HG02840 (cell line): ENCODE results near the gene SMIM38.

Source experiments
- ATAC-seq: cut with Tn5 transposase; IDR thresholded peaks from one replicate; pipeline ENCODE4 v1.9.1; 2021; ENCODE audit warnings: mild to moderate bottlenecking, moderate library complexity, moderate number of reproducible peaks; ENCODE audit not compliant: unreplicated experiment, low FRiP score

SMIM38 gene

DNA sequence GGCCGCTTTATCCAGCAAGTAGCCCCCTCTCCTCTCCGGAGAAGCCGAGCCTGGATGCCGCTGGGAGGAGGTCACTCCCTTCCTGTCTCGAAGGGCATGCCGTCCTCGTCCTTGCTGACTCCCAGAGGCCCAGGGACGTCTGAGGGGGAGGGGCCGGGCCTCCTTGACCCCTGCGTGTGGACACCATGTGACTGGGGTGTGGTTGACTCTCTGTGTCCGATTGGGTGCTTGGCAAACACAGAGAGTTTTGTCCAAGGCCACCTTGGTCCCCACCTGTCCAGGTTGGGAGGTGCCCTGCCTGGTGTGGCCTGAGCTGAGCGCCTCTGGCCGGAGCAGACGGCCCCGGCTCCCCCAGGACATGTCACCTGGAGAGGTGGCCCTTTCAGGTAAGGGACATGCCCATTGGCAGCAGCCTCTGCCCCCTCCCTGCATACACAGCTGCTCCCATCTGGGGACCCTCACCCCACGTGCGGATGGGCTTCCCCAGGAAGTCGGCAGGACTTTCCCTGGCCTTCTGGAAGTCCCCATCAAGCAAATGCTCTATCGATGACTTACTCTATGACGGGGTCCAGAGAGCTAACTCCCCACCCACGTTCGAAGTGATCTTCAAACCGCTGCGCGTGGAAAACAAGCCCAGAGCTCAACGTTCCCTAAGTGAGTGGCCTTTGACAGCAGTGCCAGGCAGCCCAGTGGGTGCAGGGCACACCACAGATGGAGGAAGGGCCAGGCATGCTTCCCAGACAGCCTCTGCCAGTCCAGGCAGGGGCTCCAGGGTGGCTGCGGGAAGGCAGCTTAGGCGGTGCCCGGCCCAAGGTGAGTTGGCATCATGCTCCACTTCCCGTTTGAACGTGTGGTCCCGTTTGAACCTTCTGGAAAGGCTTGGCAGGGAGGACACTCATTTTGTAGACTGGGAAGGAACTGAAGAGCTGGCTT, at the start of gene SMIM38:
SMIM38 (plus strand) TSS at position 634 of the 933 bp plus-strand sequence. CDS start 1,912 bp downstream, outside the sequence.
- ATAC-seq = no peak

DNA sequence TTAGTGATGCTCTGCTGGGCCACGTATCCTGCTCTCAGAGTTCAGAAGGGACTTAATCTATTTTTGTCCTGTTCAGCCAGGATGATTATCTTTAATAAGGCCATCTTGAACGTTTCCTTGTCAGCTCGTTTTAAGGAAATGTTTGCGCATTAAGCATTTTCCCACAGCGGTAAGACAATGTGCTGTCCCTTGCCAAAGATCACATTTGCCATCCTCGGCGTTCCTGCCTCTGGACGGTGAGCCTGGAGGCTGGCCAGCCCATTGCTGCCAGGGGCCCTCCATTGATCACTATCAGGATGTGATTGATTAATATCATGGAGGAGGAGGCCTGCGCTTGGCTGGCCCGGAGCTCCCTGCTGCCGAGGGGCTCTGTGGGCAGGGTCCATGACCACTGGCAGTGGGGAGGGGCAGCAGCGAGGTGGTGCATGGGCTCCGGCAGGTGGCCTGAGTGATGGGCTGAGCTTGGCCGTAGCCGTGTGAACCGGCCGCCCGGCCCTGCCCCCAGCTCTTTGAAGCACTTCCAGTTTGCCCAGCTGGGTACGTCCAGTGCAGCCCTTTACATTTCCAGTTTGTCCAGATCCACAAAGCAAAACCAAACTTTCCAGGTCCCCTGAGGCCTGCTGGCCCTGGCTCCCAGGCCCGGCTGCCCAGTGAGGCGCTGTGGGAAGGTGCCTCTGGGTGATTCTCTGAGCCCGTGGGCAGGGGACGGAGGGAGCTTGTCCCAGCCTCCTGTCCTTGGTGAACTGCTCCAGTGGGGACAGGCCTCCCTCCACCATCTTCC, 49.5 kb upstream of the SMIM38 start:
- no peak for ATAC-seq

DNA sequence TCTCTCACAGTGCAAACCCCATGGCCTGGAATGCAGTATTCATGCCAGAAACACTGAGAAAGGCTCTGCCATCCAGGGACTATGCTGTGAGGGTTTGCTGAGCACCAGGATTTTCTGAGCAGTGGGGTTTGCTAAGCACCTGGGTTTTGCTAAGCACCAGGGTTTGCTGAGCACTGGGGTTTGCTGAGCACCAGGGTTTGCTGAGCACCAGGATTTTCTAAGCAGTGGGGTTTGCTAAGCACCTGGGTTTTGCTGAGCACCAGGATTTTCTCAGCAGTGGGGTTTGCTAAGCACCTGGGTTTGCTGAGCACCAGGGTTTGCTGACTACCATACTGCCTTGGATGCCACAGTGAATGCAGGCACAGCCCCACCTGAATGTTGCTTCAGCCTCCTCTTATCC, 48.3 kb upstream of the SMIM38 start:
- no peak for ATAC-seq

DNA sequence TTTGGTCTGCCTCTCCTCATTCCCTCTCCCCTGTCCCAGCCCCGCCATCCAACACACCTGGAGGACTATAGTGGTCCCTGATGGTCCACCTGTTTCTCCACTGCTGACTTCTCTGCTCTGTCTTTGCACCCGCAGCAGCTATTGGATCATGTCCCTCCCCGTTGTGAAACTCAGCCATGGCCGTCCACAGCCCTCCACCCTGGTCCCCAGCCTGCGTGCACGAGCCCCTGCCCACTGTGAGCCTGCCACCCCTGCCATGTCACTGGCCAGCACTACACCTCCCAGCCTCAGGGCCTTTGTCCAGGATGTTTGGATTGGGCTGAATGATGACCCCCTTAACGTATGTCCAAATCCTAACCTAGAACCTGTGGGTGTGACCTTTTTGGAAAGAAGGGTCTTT, 47.7 kb upstream of the SMIM38 start:
- ATAC-seq = no peak

DNA sequence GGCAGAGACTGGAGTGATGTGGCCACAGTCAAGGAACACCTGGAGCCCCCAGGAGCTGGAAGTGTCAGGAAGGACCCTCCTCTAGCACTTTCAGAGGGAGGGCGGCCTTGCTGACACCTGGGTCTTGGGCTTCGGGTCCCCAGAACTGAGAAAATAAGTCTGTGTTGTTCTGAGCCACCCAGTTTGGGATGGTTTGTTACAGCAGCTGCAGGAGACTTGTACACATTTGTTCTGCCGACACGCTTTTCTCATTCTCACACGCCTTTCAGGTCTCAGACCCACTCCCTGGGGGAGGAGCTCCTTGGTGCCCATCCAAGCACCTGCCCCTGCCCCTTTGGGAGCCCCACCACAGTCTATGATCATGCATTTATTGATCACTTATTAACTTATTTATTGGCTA, 47.2 kb upstream of the SMIM38 start:
- no peak for ATAC-seq

DNA sequence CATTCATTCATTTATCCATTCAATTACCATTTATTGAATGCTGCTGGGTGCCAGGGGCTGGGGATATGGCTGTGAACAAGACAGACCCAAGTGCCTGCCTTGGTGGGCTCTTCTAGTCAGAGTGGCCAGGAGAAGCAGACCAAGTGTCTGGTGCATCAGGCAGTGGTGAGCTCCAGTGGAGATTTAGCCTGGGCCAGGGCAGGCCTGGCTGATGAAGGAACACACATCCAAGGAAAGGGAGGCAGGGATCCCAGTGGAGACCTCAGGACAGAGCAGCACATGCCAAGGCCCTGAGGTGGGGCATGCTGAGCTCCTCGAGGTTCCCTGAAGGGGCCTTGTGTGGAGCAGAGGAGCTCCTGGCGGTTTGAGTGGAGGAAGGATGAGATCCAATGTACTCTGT, 46.6 kb upstream of the SMIM38 start:
- ATAC-seq = no peak

DNA sequence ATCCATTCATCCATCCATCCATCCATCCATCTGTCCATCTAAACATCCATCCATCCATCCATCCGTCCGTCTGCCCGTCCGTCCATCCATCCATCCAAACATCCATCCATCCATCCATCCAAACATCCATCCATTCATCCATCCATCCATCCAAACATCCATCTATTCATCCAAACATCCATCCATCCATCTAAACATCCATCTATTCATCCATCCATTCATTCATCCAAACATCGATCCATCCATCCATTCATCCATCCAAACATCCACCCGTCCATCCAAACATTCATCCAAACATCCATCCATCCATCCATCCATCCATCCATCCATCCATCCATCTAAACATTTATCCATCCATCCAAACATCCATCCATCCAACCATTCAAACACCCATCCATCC, 45.3 kb upstream of the SMIM38 start:
- ATAC-seq = no peak

DNA sequence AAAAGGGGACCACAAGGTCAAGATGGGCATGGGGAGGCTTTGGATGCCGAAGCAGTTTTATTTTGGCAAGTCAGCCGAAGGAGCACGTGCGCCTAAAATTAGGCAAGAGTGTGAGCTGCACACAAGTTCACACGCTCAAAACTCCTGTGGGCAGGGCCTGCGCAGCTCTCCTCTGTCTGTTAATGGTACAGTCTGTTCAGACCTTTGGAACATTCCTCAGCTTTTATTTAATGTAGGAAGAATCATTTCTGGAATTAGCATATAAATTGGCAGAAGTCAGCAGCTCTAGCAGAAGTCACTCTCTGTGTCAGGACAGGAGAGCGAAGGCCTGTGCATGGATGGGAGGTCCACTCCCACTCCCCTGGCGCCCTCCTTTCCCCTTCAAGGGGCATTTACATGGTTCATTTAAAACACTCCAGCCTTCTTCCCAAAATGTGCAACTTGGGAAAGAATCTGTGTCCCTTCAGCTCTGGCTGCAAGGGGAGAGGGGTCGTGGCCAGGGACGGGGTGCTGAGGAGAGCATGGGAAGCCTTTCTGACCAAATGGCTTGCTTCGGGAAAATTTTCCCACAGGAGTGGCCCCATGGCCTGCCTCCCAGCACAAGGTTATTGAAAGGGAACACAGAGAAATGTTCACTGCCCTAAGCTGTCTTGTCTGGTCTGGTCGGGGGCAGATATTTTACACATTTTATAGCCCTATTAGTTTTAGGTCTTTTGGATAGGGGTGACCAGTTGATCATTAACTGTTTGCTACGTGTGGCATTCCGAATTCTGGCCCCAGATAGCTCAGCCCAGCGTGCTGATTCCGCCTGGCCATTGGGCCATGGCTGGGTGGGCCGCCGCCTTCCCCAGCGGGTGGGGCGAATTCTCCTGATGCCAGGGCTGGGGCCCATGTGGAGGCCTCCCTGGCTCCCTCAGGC, 43.9 kb upstream of the SMIM38 start:
- ATAC-seq = no peak

DNA sequence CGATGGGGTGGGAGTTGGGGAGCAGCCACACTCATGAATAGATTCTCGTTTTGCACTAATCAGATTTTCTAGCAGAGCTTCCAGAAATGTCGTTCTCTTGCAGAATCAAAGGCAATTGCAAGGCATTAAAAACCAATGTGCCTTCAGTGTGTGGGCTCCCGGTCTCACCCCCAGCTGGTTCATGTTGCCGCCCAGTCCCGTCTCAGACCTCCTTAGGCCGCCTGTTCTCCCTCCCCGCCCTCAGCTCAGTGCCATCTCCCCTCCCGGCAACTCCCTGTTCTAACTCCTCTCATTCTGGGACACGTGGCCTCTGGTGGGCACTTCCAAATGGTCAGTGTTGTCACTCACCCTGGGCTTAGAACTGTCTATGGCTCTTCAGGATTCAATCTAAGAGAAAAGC, 42.5 kb upstream of the SMIM38 start:
- no peak for ATAC-seq

DNA sequence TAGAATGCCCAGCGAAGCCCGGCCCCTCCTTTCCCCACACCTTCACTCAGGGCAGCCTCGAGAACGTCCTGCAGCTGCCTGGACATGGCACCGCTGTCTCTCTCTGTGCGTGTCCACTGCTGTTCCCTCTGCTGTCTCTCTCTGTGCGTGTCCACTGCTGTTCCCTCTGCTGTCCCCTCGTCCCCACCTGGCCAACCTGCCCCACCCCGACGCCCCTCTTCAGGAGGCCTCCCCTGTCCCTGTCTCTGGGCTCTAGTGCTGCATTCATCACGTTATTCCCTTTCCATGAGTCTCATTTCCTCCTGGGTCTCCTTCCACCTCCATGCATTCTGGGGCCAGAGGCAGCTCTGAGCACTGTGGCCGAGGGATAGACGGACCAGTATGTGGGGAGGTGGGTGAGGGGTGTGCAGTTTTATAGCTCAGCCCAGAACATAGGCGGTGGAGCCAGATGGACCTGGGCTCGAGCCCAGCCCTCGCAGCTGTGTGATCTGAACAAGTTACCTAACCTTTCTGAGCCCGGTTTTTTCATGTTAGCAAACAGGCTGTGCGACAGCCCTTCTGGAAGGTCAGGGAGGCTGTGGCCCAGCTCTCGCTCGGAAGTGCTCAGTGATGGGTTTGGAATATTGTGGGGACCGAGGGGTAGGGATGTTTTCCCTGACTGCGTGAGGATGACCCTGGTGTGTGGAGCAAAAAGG, 41.9 kb upstream of the SMIM38 start:
- ATAC-seq = no peak

DNA sequence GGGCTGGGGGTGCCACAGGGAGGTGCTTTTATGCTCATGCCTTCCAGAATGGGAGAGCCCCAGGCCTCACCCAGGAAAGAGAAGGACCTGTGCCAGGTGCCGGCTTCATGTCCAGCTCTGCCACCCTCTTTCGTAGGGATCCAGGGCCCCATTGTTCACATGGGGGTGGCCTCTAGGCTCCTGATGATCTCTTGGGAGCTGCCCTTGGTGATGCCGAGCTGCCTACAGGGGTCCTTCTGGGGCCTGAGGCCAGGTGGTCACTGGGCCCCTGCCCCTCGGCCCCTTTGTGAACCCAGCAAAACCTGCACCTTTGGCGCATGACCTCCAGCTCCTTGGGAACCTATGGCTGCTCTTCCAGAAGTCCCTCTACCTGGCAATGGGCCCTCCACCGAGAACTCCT, 41.4 kb upstream of the SMIM38 start:
- no peak for ATAC-seq

DNA sequence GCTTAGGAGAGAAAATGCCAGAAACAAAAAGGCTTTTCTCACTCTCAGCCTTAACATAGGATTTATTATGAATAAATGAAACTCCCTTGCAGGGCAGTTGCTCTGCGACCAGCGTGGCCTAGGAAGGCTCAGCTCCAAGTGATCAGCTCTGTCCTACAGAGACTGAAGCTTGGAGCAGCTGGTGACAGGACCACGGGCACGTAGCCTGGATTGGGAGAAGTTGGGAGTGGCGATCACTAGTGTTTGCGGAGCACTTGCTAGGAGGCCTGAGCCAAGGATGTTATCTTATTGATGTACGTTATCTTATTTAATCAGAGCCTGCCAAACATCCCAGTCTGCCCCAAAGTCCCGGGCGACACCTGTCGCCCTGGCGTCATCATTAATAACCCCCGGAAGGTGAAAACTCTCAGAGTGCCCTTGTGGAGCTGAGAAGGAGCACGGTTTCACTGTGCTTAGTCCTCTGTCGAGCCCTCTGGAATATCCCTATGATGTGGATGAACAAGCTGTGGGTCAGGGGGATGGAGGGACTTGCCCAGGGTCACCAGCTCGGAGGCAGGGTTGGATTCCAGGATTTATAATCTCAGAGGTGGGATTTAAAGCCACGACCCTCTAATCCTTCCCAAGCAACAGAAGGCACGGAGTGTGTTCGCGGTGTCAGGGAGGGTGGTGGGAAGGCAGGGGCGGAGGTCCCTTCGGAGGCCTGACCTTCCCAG, 40.8 kb upstream of the SMIM38 start:
- no peak for ATAC-seq

DNA sequence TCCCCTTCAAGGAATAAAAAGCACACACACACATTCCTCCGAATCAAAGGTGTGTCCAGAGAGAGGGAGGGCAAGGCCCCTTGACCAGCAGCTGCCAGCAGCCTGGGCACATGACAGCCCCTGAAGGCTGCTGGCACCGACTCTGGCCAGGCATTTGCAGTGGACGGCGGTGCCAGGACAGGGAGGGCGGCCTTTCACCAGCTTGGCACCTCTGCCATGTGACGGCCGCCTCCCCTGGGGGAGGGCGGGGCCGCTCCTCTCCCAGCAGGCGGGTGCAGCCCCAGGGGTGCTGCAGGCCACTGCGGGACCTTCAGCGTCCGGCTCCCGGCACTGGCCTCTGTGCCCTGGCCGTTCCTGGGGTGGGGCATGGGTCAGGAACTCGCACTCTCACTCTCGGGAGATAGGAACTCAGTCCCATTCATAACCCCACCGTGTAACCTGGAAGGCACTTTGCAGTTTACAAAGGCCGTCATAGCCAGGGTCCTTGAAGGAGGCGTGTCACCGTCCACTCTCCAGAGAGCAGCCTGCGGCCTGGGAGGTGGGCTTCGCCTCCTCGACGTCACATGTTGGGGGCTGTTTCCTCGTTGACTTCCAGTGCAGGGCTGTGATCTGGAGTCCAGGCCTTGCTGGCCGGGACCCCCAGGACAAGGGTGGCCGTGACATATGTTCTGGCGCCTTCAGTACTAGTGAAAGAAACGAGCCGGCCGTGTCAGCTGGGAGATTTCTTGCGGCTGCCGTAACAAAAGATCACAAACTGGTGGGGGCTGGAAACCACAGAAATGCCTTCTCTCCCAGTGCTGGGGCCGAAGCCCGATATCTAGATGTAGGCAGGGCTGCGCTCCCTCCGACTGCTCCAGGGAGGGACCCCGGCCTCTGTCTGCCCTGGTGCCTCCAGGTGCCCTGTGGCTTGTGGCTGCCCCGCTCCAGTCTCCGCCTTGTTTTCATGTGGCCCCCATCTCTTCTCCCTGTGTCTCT, 39.9 kb upstream of the SMIM38 start:
- ATAC-seq = no peak

DNA sequence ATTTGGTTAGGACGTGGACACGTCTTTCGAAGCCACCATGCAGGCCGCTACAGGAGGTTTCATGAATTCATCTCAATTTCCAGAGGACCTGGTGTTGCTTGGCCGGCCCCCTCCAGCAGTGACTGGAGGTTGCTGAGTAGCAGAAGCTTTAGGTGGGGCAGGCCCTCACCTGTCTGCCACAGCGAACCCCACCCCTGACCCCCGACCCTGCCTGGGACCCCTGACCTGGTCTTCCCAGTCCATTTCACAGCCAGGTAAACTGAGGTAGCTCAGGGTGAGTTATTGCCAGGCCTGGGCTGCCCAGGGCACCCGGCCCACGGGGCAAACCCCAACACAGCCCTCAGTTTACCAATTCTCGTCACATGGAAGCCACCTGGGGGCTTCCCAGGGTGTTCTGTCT, 39.1 kb upstream of the SMIM38 start:
- ATAC-seq = no peak

DNA sequence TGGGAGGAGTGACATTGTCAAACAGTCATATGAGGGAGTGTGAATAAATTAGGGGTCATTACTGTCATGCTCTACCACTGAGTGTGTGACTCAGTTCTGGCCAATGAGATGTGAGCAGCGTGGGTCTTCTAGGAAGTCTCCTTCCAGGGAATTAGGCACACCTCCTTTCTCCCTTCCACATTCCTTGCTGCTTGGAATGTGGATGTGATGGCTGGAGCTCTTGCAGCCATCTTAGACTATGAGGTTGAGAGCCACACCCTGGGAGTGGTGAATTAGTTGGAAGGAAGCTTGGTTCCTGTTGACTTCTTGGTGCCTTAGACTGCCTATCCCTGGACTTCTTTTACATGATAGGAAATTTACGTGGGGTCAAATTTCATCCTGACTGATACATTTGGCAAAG, 36.5 kb upstream of the SMIM38 start:
- no peak for ATAC-seq

DNA sequence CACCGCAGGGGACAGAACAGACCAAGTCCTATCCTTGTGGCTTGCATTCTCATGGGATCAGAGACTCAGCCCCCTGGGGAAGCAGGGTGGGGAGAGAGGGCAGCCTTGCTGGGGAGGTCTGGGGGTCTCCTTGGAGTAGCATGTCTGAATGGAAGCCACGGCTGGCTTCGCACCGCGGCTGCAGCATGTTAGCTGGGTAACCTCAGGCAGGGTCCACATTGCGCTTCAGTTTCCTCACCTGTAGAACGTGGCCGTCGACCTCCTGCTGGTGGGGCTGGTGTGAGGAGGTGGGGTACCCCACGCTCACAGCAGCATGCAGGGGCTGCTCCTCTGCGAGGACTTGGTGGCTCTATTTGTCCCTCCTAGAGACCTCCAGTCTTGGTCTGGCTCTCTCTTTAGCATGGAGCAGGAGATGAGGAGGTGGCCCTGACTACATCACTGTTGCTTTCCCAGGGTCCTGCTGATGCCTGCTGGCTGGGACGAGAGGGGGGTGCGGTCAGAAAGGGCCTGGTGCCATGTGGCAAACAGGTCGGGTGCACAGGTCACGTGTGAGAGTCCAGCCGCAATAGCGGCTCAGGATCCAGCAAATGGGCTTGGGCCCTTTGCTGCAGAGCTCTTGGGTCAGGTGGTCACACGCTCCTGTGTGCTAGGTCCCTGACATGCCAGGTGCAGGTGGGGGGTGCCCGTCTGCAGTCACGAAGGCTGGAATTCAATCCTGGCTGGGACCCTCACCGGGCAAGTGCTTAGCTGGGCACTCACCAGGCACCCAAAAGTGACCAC, 35.4 kb upstream of the SMIM38 start:
- ATAC-seq = no peak

DNA sequence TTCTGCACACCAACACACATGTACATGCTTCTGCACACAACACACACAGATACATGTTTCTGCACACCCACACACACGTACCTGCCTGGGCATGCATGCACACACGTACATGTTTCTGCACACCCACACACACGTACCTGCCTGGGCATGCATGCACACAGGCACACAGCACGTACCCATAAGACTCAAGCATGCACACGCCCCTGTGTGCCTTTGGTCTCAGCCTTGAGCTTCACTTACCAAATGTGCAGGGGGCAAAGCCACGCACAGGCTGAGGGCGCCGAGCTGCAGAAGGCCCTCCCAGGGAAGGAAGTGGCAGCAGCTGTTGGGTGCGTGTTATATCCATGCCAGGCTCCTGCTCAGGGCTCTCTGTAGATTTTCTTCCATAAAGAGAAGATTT, 34.7 kb upstream of the SMIM38 start:
- ATAC-seq = no peak
